SK-N-DZ (cell line): ENCODE measurements around the gene CDT1.
A peak's percentile ranks its signal among the peaks of the same experiment; 100 is the strongest.

ENCODE experiments used
- DNase-seq: peaks from one replicate; pipeline ENCODE4 v3.0.0-alpha.2; 2015; ENCODE audit warnings: low spot score

Gene CDT1

DNA sequence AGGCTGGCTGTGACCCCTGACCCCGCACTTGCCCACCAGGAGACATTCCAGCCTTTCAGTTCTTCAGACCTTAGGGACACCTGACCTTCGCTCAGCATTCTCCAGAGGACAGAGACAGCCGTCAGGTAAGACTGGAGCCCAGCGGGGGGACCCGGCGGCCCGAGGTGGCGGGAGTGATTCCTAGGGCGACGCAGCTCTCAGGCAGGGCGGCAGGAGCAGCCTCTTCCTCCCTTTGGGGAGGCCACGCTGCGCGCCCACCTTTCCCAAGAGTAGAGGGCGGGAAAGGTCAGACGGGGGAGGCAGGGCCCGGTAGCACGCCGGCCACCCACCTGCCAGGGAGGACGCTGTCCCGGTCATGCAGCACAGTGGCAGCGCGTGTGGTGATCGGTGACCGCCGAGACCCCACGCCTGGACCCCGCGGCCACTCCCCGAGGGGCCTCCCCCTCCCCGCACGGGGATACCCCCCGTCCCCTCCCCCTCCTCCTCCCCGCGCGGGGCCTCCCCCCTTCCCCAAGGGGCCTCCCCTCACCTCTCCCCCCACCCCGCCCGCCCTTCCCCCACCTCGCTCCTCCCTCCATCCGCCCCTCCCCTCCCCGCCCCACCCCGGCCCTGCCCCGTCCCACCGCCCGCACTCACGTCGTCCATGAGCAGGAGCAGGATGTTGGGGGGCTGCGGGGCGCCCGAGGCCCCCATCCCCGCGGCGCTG, 52.7 kb downstream of the CDT1 start:
- no peak for DNase-seq

DNA sequence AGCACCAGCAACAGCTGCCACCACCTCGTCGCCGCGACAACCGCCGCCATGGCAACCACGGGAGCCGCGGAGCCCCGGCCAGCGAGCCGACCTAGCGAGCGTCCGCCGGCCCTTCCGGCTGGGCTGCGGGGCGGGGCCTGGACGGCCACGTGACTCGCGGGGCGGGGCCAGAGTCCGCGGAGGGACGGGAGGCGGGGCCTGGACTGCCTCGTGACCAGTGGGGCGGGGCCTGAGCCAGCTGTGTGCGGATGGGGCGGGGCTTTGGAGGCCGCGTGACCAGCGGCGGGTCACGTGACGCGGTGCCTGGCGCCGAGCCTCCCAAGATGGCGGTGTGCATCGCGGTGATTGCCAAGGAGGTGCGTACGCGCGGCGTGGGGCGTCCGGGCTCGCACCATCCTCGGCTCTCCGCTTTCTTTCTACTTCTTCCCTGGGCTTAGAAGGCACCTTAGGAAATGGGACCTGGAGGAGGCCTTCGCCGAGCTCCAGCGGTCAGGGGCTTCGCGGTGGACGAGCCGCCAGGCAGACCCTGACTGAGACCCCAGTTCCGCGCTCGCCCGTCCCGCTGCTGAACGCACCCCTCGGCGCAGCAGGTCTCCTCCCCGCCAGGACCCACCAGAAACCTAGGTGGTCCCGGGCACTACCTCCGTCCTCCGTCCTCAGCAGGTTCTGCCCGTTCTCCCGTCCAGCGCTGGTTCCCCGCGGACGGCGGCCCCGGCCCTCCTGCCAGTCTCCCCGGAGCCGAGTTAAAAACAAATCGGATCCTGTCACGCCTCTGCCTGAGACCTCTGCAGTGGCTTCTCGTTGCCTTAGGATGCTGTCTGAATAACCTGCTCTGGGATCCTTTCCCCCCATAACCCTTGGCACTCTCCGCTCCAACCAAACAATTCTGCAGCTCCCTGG, 53.5 kb downstream of the CDT1 start, which contains the start of the genes GALNS and TRAPPC2L:
GALNS (minus strand) TSS at position 120 of the 900 bp plus-strand sequence; CDS start at position 50, 70 bp downstream.
TRAPPC2L (plus strand) TSS at position 300 of the 900 bp plus-strand sequence; CDS start at position 324, 24 bp downstream.
- peak; percentile 95 for DNase-seq

DNA sequence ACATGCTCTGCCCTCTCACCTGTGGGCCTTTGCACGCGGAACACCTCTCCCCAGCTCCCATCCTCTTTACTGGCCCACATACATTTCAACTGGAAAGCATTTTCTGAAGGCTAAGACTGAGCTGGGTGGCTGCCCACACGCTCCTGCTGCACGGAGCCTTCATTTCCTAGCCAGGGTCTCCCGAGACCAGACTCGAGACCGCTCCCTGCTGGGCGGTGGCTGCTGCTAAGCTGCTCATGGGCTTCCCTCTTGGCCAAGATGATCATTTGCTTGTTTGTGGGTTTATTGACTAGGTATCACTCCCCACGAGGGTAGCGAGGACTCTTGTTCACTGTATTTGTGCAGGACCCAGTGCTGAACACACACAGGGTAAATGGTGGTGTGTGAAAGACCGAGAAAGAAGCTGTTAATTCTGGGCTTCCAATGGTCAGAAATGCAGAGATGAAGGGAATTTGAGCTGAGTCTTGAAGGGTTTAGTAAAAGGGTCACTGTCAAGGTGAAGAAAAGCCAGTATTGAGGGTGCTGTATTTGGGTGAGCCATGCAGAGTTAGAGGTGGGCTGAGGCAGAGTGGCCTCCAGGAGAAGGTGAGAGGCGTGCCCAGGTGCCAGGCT, 54.2 kb downstream of the CDT1 start:
- peak; percentile 76 for DNase-seq
